A549 (cell line): Measurements from ENCODE around the gene SLC19A3. TPM values are rescaled to one million over a fixed set of nuclear protein-coding genes. Genes with fewer than 3 reads are reported as not detected.

Source experiments
- polyA plus RNA-seq, 4 experiments: library from polyadenylated mRNA; depleted of rRNA in 3 of 4; stranded (reverse); fragments of >200 nt; fragmentation: RNase III in 1 of 4; extraction: RNeasy Plus Mini Kit Qiagen cat#74134 plus additional on column Dnase treatment in 1 of 4; gene quantifications; 2 replicates in 3 of 4; 3 replicates in 1 of 4; pipeline ENCODE4 v1.2.3, GENCODE V29; 2011 to 2017
- small RNA-seq, 6 experiments: library from RNA; depleted of rRNA; stranded (forward); fragments of <200 nt; gene quantifications; one replicate each; pipeline ENCODE3, GENCODE V24; 2012

SLC19A3 gene
- polyA plus RNA-seq, 2 of the 4 experiments (the other 2 are of a cell fraction) = 2.8 to 7.6 TPM

Small RNAs within 50 kb of the gene (small RNA-seq; reads per million reads assigned to genes)
- gene RNA5SP121 = 0 to 1.3 (median 0) reads per million in 6 experiments

Other genes with a start within 250 kb of the SLC19A3 start
- 384 and 415 TPM in 2 replicates for gene AGFG1, start 245.9 kb downstream of the SLC19A3 start, polyA plus RNA-seq (2011; rRNA removed)
- gene AGFG1, start 245.9 kb downstream of the SLC19A3 start, polyA plus RNA-seq (2017; fragmentation: RNase III; extraction: RNeasy Plus Mini Kit Qiagen cat#74134 plus additional on column Dnase treatment) = 96.9 to 104 TPM (median 100 TPM) in 3 replicates
- not detected in 2 replicates for gene SCYGR2, start 119.1 kb downstream of the SLC19A3 start, polyA plus RNA-seq (2011; rRNA removed)
- not detected in 3 replicates for gene SCYGR2, start 119.1 kb downstream of the SLC19A3 start, polyA plus RNA-seq (2017; fragmentation: RNase III; extraction: RNeasy Plus Mini Kit Qiagen cat#74134 plus additional on column Dnase treatment)
- not detected in 2 replicates for gene SCYGR3, start 103.2 kb downstream of the SLC19A3 start, polyA plus RNA-seq (2011; rRNA removed)
- not detected in 3 replicates for gene SCYGR3, start 103.2 kb downstream of the SLC19A3 start, polyA plus RNA-seq (2017; fragmentation: RNase III; extraction: RNeasy Plus Mini Kit Qiagen cat#74134 plus additional on column Dnase treatment)
- gene SCYGR4, start 100.5 kb downstream of the SLC19A3 start, polyA plus RNA-seq (2011; rRNA removed) = not detected in 2 replicates
- gene SCYGR4, start 100.5 kb downstream of the SLC19A3 start, polyA plus RNA-seq (2017; fragmentation: RNase III; extraction: RNeasy Plus Mini Kit Qiagen cat#74134 plus additional on column Dnase treatment) = not detected in 3 replicates
- gene SCYGR5, start 51.2 kb downstream of the SLC19A3 start, polyA plus RNA-seq (2011; rRNA removed) = not detected in 2 replicates
- not detected in 3 replicates for gene SCYGR5, start 51.2 kb downstream of the SLC19A3 start, polyA plus RNA-seq (2017; fragmentation: RNase III; extraction: RNeasy Plus Mini Kit Qiagen cat#74134 plus additional on column Dnase treatment)
- not detected in 2 replicates for gene SCYGR6, start 6.7 kb upstream of the SLC19A3 start, polyA plus RNA-seq (2011; rRNA removed)
- gene SCYGR6, start 6.7 kb upstream of the SLC19A3 start, polyA plus RNA-seq (2017; fragmentation: RNase III; extraction: RNeasy Plus Mini Kit Qiagen cat#74134 plus additional on column Dnase treatment) = not detected in 3 replicates
- not detected in 2 replicates for gene SCYGR7, start 10.3 kb upstream of the SLC19A3 start, polyA plus RNA-seq (2011; rRNA removed)
- gene SCYGR7, start 10.3 kb upstream of the SLC19A3 start, polyA plus RNA-seq (2017; fragmentation: RNase III; extraction: RNeasy Plus Mini Kit Qiagen cat#74134 plus additional on column Dnase treatment) = not detected in 3 replicates
- not detected in 2 replicates for gene SCYGR8, start 27.9 kb upstream of the SLC19A3 start, polyA plus RNA-seq (2011; rRNA removed)
- not detected in 3 replicates for gene SCYGR8, start 27.9 kb upstream of the SLC19A3 start, polyA plus RNA-seq (2017; fragmentation: RNase III; extraction: RNeasy Plus Mini Kit Qiagen cat#74134 plus additional on column Dnase treatment)
- gene CCL20, start 95.8 kb upstream of the SLC19A3 start, polyA plus RNA-seq (2011; rRNA removed) = 3.4 and 6.5 TPM in 2 replicates
- 0.43 to 1.1 TPM (median 0.45 TPM) in 3 replicates for gene CCL20, start 95.8 kb upstream of the SLC19A3 start, polyA plus RNA-seq (2017; fragmentation: RNase III; extraction: RNeasy Plus Mini Kit Qiagen cat#74134 plus additional on column Dnase treatment)
- 2.2 and 2.7 TPM in 2 replicates for gene DAW1, start 153.6 kb upstream of the SLC19A3 start, polyA plus RNA-seq (2011; rRNA removed)
- 1.1 to 2.0 TPM (median 1.3 TPM) in 3 replicates for gene DAW1, start 153.6 kb upstream of the SLC19A3 start, polyA plus RNA-seq (2017; fragmentation: RNase III; extraction: RNeasy Plus Mini Kit Qiagen cat#74134 plus additional on column Dnase treatment)